GM12878 (cell line): Measurements from ENCODE around the gene TRPM6. TPM values are rescaled to one million over a fixed set of nuclear protein-coding genes. Genes with fewer than 3 reads are reported as not detected.

Experiments used
- ATAC-seq: fragments of 200-7000 bp; cut with Tn5 transposase; 3 replicates; pipeline ENCODE4 v1.9.1; 2020; ENCODE audit warnings: mild to moderate bottlenecking, moderate library complexity
- BruUV-seq: library from RNA; stranded (reverse); fragments of 400-500 nt; replicated peaks from 2 replicates; lab custom pipeline; 2021; lab: Mats Ljungman, UMichigan
- CTCF ChIA-PET: fragments of 300-600 bp; sonication (Branson Sonifier 250); formaldehyde crosslinking; extraction: SDS; loops from one replicate; lab custom pipeline; 2021; ENCODE audit warnings: inconsistent platforms; lab: Yijun Ruan, JAX
- POLR2A ChIA-PET: fragments of 350-600 bp; formaldehyde crosslinking; extraction: SDS; loops from one replicate; lab custom pipeline; 2021; ENCODE audit warnings: inconsistent platforms; lab: Charles Lee
- RAD21 ChIA-PET: fragments of 300-600 bp; sonication (Branson Sonifier 250); formaldehyde crosslinking; loops from one replicate; lab custom pipeline; 2023; ENCODE audit warnings: antibody characterized with exemption; ENCODE audit not compliant: unreplicated experiment; lab: Charles Lee
- SMC1A ChIA-PET: fragments of 300-600 bp; sonication (Branson Sonifier 250); formaldehyde crosslinking; loops from one replicate; lab custom pipeline; 2023; ENCODE audit not compliant: unreplicated experiment, uncharacterized antibody; lab: Charles Lee
- DNase-seq: peaks from one replicate; pipeline ENCODE4 v3.0.0-alpha.2; 2011; ENCODE audit warnings: low read depth, low spot score
- FAIRE-seq: peaks from 3 replicates; lab custom pipeline; 2011; peaks lifted over from hg19 to GRCh38; lab: Jason Lieb, UNC
- H2AFZ ChIP-seq: 2 replicates; pipeline ENCODE4 v1.6.0; 2011; ENCODE audit warnings: low read depth, low read length, control low read depth; ENCODE audit not compliant: control insufficient read depth
- H3K27ac ChIP-seq: 2 replicates; pipeline ENCODE4 v1.5.1; 2011; ENCODE audit warnings: control low read depth; ENCODE audit not compliant: control insufficient read depth, insufficient read depth
- H3K27me3 ChIP-seq, 2 experiments: replicated peaks in 1 of 2; 2 replicates each; pipeline versions ENCODE4 v1.6.0 to v1.6.1; 2011; ENCODE audit warnings: low read length in 1 of 2; ENCODE audit not compliant: control insufficient read depth in 2 of 2, insufficient read depth in 2 of 2
- H3K36me3 ChIP-seq, 2 experiments: 2 replicates each; pipeline ENCODE4 v1.5.1; 2011; ENCODE audit warnings: low read length in 1 of 2; ENCODE audit not compliant: control insufficient read depth in 2 of 2, insufficient read depth in 2 of 2
- H3K4me1 ChIP-seq: 2 replicates; pipeline ENCODE4 v1.6.1; 2011; ENCODE audit warnings: mild to moderate bottlenecking, low read length, moderate library complexity, mixed read lengths; ENCODE audit not compliant: control insufficient read depth, insufficient read depth
- H3K4me2 ChIP-seq: 2 replicates; pipeline ENCODE4 v1.6.0; 2011; ENCODE audit warnings: control low read depth; ENCODE audit not compliant: control insufficient read depth, insufficient read depth
- H3K4me3 ChIP-seq: fragments of 200-600 bp; sonication (generic); 2 replicates; pipeline ENCODE4 v1.5.1; 2016
- H3K79me2 ChIP-seq: 2 replicates; pipeline ENCODE4 v1.6.0; 2011; ENCODE audit warnings: low read length; ENCODE audit not compliant: control insufficient read depth, insufficient read depth
- H3K9ac ChIP-seq: 2 replicates; pipeline ENCODE4 v1.8.0; 2011; ENCODE audit warnings: low read length, control low read depth, mixed read lengths; ENCODE audit not compliant: control insufficient read depth, insufficient read depth
- H3K9me3 ChIP-seq: replicated peaks from 3 replicates; pipeline ENCODE4 v1.5.1; 2011; ENCODE audit warnings: mild to moderate bottlenecking, low read length; ENCODE audit not compliant: control insufficient read depth, insufficient read depth
- H4K20me1 ChIP-seq: 2 replicates; pipeline ENCODE4 v1.6.0; 2011; ENCODE audit not compliant: control insufficient read depth, insufficient read depth
- CHD1 ChIP-seq: IDR thresholded peaks from 2 replicates; pipeline ENCODE4 v1.6.1; 2012; ENCODE audit warnings: low read depth, low read length, improper control_type of control experiment
- FOXK2 ChIP-seq: fragments of 450-650 bp; IDR thresholded peaks from 2 replicates; pipeline ENCODE4 v1.6.1; 2017; ENCODE audit warnings: mild to moderate bottlenecking, moderate library complexity
- HDGF ChIP-seq: fragments of 450-650 bp; IDR thresholded peaks from 2 replicates; pipeline ENCODE4 v1.6.1; 2016; ENCODE audit warnings: antibody characterized with exemption
- IKZF1 ChIP-seq: fragments of 450-650 bp; conservative IDR thresholded peaks from 2 replicates; pipeline ENCODE4 v1.6.1; 2017; ENCODE audit warnings: antibody characterized with exemption, mild to moderate bottlenecking
- PAX8 ChIP-seq: fragments of 450-650 bp; IDR thresholded peaks from 2 replicates; pipeline ENCODE4 v1.6.1; 2017; ENCODE audit warnings: mild to moderate bottlenecking, moderate library complexity
- POLR2AphosphoS5 ChIP-seq: IDR thresholded peaks from 2 replicates; pipeline ENCODE4 v1.6.1; 2011; ENCODE audit warnings: mild to moderate bottlenecking, low read length, inconsistent platforms
- SMAD5 ChIP-seq: IDR thresholded peaks from 2 replicates; pipeline ENCODE4 v1.6.1; 2016; ENCODE audit warnings: antibody characterized with exemption, low read depth
- STAT1 ChIP-seq: fragments of 450-650 bp; conservative IDR thresholded peaks from 2 replicates; pipeline ENCODE4 v1.6.1; 2014; ENCODE audit warnings: antibody characterized with exemption, mild to moderate bottlenecking
- ZBTB33 ChIP-seq: fragments of 450-650 bp; IDR thresholded peaks from 2 replicates; pipeline ENCODE4 v1.6.1; 2017; ENCODE audit warnings: mild to moderate bottlenecking
- ZNF24 ChIP-seq: fragments of 450-650 bp; IDR thresholded peaks from 2 replicates; pipeline ENCODE4 v1.6.1; 2017; ENCODE audit warnings: antibody characterized with exemption, mild to moderate bottlenecking
- WGBS: methylation state at CpG from one replicate; pipeline ENCODE4 v1.1.6; 2016; ENCODE audit warnings: low lambda C conversion rate; ENCODE audit not compliant: insufficient replicate concordance, insufficient coverage; ENCODE audit errors: missing lambda C conversion rate; 5-methylcytosine and 5-hydroxymethylcytosine counted together
- in situ Hi-C: fragments of 300-500 bp; cut with MboI; formaldehyde crosslinking; loops from 9 replicates; pipeline ENCODE4 v1.14.3; 2018; ENCODE audit warnings: mixed read lengths
- intact Hi-C: fragments of 100-400 bp; cut with micrococcal nuclease; formaldehyde crosslinking; loops from one replicate; pipeline ENCODE4 v1.14.2; 2022; ENCODE audit not compliant: unreplicated experiment
- polyA plus RNA-seq, 11 experiments: library from polyadenylated mRNA; depleted of rRNA in 4 of 11; unstranded in 6 of 11; stranded (reverse) in 5 of 11; fragments of >200 nt; fragmentation: Nextera tagmentation in 4 of 11; fragmentation: Illumina TruSeq in 1 of 11; extraction: Ambion mirVana in 4 of 11; extraction: Trizol in 1 of 11; gene quantifications; 1 replicate in 1 of 11; 2 replicates in 10 of 11; pipeline versions ENCODE4 v1.2.1 to v1.2.3, GENCODE V29; 2011 to 2016; ENCODE audit warnings: inconsistent platforms in 2 of 11, missing spikeins in 2 of 11, low read depth in 1 of 11
- total RNA-seq, 4 experiments: library from RNA; depleted of rRNA in 3 of 4; stranded (reverse); fragments of >200 nt in 3 of 4; fragmentation: Illumina TruSeq in 1 of 4; extraction: Trizol in 1 of 4; gene quantifications; 2 replicates each; pipeline versions ENCODE4 v1.2.1 to v1.2.3, GENCODE V29; 2013 to 2021
- TF ChIP-seq, protein P1 (sequence below): fragments of 150-350 bp; IDR thresholded peaks from 2 replicates; pipeline ENCODE4 v1.6.1; 2016; ENCODE audit warnings: low read depth, low read length
- TF ChIP-seq, protein P2 (sequence below): fragments of 450-650 bp; conservative IDR thresholded peaks from 2 replicates; pipeline ENCODE4 v1.6.1; 2017; ENCODE audit warnings: mild to moderate bottlenecking, moderate library complexity

TRPM6 gene
- total and polyA plus RNA-seq, 10 of the 15 experiments (the other 5 are each of a cell fraction or from before 2014, with no cell fraction given), result under 0.01 to 0.34 (median 0.05) TPM; not detected in 1

DNA sequence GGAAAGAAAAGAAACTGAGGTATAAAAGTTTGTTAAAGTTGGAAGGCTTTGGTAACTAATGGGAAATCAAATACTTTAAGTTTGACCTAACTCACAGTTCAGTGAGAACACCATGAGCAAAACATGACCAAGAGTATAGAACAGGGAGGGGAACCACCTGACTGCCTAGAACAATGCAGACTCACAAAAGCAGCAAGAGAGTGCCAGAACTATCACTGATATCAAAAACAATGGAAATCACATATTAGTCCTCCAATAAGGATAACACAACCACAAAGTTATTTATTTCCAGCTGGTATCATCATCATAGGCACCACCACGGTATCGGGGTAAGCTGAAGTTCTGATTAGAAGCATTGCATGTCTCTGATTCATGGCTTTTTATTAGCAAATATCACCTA, 77.5 kb downstream of the TRPM6 start:
- FAIRE-seq (no peak), DNase-seq (no peak), ATAC-seq (no peak)
- no peaks in the 10 kb centered on the region for H3K27me3 ChIP-seq
- in situ Hi-C loops, result no loop called here
- H3K79me2 ChIP-seq, result no peaks in the 10 kb centered on the region
- intact Hi-C loops, result no loop called here
- CTCF ChIA-PET, result interaction anchor here (0.7 kb wide), 1 partner anchor 42 kb away, joined by 3 read pairs; no protein-coding TSS in a partner anchor
- TF ChIP-seq STAT1 (no peak), CHD1 (no peak), IKZF1 (no peak)
- BruUV-seq, result no TSS peak
- RAD21 ChIA-PET, result no interaction called here
- H2AFZ ChIP-seq, result no peak overlapping the region
- 95% methylated on average over 2 of the region's 2 CpGs for WGBS
- no peak overlapping the region for H3K4me3 ChIP-seq
- H4K20me1 ChIP-seq, result no peaks in the 10 kb centered on the region
- H3K9me3 ChIP-seq, result no peaks in the 10 kb centered on the region
- no peak overlapping the region for H3K9ac ChIP-seq
- no peak overlapping the region for H3K27ac ChIP-seq
- POLR2A ChIA-PET, result no interaction called here
- H3K4me2 ChIP-seq, result no peak overlapping the region
- no peaks in the 10 kb centered on the region for H3K36me3 ChIP-seq
- SMC1A ChIA-PET, result no interaction called here
- H3K4me1 ChIP-seq, result no peaks in the 10 kb centered on the region

GRCh38 chr9:74804018-74804385, 83.7 kb downstream of the TRPM6 start:
- in situ Hi-C loops, result no loop called here
- Histone ChIP-seq H2AFZ (no peak overlapping the region), H3K27me3 (no peaks in the 10 kb centered on the region), H3K4me2 (no peak overlapping the region), H3K36me3 (no peaks in the 10 kb centered on the region), H3K27ac (no peak overlapping the region), H3K4me1 (no peaks in the 10 kb centered on the region), H3K4me3 (no peak overlapping the region), H4K20me1 (no peaks in the 10 kb centered on the region), H3K79me2 (no peaks in the 10 kb centered on the region), H3K9me3 (no peaks in the 10 kb centered on the region), H3K9ac (no peak overlapping the region)
- ChIA-PET POLR2A (no interaction called here), CTCF (interaction anchor here (0.6 to 1.2 kb wide), 2 partner anchors 28 to 210 kb away, joined by 3 read pairs; no protein-coding TSS in a partner anchor), SMC1A (no interaction called here), RAD21 (no interaction called here)
- no peak for ATAC-seq
- no peak for FAIRE-seq
- no TSS peak for BruUV-seq
- 0% methylated on average over 2 of the region's 2 CpGs for WGBS
- intact Hi-C loops, result no loop called here
- DNase-seq, result no peak
- TF ChIP-seq HDGF, result no peak
- TF ChIP-seq IKZF1, result no peak
- TF ChIP-seq, protein P1, sequence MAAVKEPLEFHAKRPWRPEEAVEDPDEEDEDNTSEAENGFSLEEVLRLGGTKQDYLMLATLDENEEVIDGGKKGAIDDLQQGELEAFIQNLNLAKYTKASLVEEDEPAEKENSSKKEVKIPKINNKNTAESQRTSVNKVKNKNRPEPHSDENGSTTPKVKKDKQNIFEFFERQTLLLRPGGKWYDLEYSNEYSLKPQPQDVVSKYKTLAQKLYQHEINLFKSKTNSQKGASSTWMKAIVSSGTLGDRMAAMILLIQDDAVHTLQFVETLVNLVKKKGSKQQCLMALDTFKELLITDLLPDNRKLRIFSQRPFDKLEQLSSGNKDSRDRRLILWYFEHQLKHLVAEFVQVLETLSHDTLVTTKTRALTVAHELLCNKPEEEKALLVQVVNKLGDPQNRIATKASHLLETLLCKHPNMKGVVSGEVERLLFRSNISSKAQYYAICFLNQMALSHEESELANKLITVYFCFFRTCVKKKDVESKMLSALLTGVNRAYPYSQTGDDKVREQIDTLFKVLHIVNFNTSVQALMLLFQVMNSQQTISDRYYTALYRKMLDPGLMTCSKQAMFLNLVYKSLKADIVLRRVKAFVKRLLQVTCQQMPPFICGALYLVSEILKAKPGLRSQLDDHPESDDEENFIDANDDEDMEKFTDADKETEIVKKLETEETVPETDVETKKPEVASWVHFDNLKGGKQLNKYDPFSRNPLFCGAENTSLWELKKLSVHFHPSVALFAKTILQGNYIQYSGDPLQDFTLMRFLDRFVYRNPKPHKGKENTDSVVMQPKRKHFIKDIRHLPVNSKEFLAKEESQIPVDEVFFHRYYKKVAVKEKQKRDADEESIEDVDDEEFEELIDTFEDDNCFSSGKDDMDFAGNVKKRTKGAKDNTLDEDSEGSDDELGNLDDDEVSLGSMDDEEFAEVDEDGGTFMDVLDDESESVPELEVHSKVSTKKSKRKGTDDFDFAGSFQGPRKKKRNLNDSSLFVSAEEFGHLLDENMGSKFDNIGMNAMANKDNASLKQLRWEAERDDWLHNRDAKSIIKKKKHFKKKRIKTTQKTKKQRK, result no peak
- no peak for TF ChIP-seq POLR2AphosphoS5
- no peak for TF ChIP-seq ZNF24
- TF ChIP-seq PAX8, result no peak
- TF ChIP-seq ZBTB33, result no peak
- TF ChIP-seq STAT1, result no peak
- TF ChIP-seq FOXK2, result no peak
- no peak for TF ChIP-seq SMAD5
- TF ChIP-seq, protein P2, sequence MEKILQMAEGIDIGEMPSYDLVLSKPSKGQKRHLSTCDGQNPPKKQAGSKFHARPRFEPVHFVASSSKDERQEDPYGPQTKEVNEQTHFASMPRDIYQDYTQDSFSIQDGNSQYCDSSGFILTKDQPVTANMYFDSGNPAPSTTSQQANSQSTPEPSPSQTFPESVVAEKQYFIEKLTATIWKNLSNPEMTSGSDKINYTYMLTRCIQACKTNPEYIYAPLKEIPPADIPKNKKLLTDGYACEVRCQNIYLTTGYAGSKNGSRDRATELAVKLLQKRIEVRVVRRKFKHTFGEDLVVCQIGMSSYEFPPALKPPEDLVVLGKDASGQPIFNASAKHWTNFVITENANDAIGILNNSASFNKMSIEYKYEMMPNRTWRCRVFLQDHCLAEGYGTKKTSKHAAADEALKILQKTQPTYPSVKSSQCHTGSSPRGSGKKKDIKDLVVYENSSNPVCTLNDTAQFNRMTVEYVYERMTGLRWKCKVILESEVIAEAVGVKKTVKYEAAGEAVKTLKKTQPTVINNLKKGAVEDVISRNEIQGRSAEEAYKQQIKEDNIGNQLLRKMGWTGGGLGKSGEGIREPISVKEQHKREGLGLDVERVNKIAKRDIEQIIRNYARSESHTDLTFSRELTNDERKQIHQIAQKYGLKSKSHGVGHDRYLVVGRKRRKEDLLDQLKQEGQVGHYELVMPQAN, result no peak
